ENCODE results near the gene COL9A2. TPM values are rescaled to one million over a fixed set of nuclear protein-coding genes. Genes with fewer than 3 reads are reported as not detected.
"Not testable (repeated sequence)": the region's sequence is repeated elsewhere in the genome, so short reads cannot be mapped to it uniquely, and the experiment has no call there.

Gene COL9A2
- total RNA-seq, 4 donors from 2014 or later, result 1.6 to 15.6 (median 9.0) TPM

- DNase-seq (ENCODE audit: low spot score) (no peak), ATAC-seq (ENCODE audit: low FRiP score) (no peak)
- no peak for TF ChIP-seq CTCF (IDR thresholded peaks at IDR 0.05)
These were observed 40.5 kb upstream of the COL9A2 start for GRCh38 chr1:40357625-40358024.

- no peak for TF ChIP-seq CTCF (IDR thresholded peaks at IDR 0.05)
- ATAC-seq (ENCODE audit: low FRiP score) (no peak), DNase-seq (ENCODE audit: low spot score) (no peak)
These were observed 36.0 kb upstream of the COL9A2 start for GRCh38 chr1:40353082-40353481.

- DNase-seq (ENCODE audit: low spot score), result no peak
- no peak for ATAC-seq (ENCODE audit: low FRiP score)
- no peak for TF ChIP-seq CTCF (IDR thresholded peaks at IDR 0.05)
These were observed 35.0 kb upstream of the COL9A2 start for GRCh38 chr1:40352126-40352525.

- ATAC-seq (ENCODE audit: low FRiP score) (no peak), DNase-seq (ENCODE audit: low spot score) (no peak)
- TF ChIP-seq CTCF (IDR thresholded peaks at IDR 0.05), result no peak
These were observed 34.0 kb upstream of the COL9A2 start for GRCh38 chr1:40351124-40351523.

GRCh38 chr1:40350391-40350790 lies 33.3 kb upstream of the COL9A2 start:
- DNase-seq (ENCODE audit: low spot score) (no peak), ATAC-seq (ENCODE audit: low FRiP score) (no peak)
- no peak for TF ChIP-seq CTCF (IDR thresholded peaks at IDR 0.05)

GRCh38 chr1:40344597-40344996 lies 27.5 kb upstream of the COL9A2 start:
- no peak for TF ChIP-seq CTCF (IDR thresholded peaks at IDR 0.05)
- DNase-seq (ENCODE audit: low spot score), result no peak
- no peak for ATAC-seq (ENCODE audit: low FRiP score)

GRCh38 chr1:40342381-40342717 lies 25.3 kb upstream of the COL9A2 start:
- ATAC-seq (ENCODE audit: low FRiP score); DNase-seq (ENCODE audit: low spot score): not testable (repeated sequence)
